Activated B cell treated with CpG ODN at 0.5 μM for 24 hours (primary cell): ENCODE data around the gene MAP7D1. TPM values are rescaled to one million over a fixed set of nuclear protein-coding genes. Genes with fewer than 3 reads are reported as not detected.

Experiments used
- ATAC-seq: fragments of 200-7000 bp; cut with Tn5 transposase; one replicate; pipeline ENCODE4 v1.10.0; 2021; ENCODE audit warnings: low read depth, mild to moderate bottlenecking, moderate library complexity
- CTCF ChIA-PET: fragments of 350-600 bp; sonication (Branson Sonifier 250); formaldehyde crosslinking; loops from one replicate; lab custom pipeline; 2021; ENCODE audit warnings: antibody characterized with exemption; lab: Charles Lee
- POLR2A ChIA-PET: fragments of 350-600 bp; sonication (Branson Sonifier 250); formaldehyde crosslinking; loops from one replicate; lab custom pipeline; 2021; ENCODE audit warnings: antibody characterized with exemption; lab: Charles Lee
- DNase-seq: peaks from one replicate; pipeline ENCODE4 v3.0.0; 2022
- H3K27ac Mint-ChIP-seq: one replicate; pipeline ENCODE4 v1.8.0; 2020; ENCODE audit warnings: mixed read lengths
- H3K27me3 Mint-ChIP-seq: one replicate; pipeline ENCODE4 v1.8.0; 2021; ENCODE audit warnings: mixed read lengths
- H3K36me3 Mint-ChIP-seq: one replicate; pipeline ENCODE4 v1.8.0; 2021; ENCODE audit warnings: low read depth, mixed read lengths
- H3K4me1 Mint-ChIP-seq: one replicate; pipeline ENCODE4 v1.8.0; 2021; ENCODE audit warnings: mixed read lengths
- H3K4me3 Mint-ChIP-seq: one replicate; pipeline ENCODE4 v1.8.0; 2020; ENCODE audit warnings: mild to moderate bottlenecking, mixed read lengths
- H3K9me3 Mint-ChIP-seq: one replicate; pipeline ENCODE4 v1.8.0; 2020; ENCODE audit warnings: mixed read lengths
- intact Hi-C: fragments of 100-400 bp; cut with micrococcal nuclease; formaldehyde crosslinking; loops from one replicate; pipeline ENCODE4 v1.15.1; 2024
- total RNA-seq: library from RNA; stranded (reverse); gene quantifications from 2 replicates; pipeline ENCODE4 v1.2.3, GENCODE V29; 2022
- TF ChIP-seq, protein P1 (sequence below): fragments of 200-600 bp; IDR thresholded peaks from one replicate; pipeline ENCODE4 v1.8.0; 2022; ENCODE audit warnings: antibody characterized with exemption, mild to moderate bottlenecking

The MAP7D1 gene
- total RNA-seq, 1 donor from 2014 or later, result 59.9 TPM

GRCh38 chr1:36144413-36144812 lies 11.5 kb upstream of the MAP7D1 start:
- Mint-ChIP-seq H3K9me3 (no peaks in the 10 kb centered on the region), H3K27me3 (no peaks in the 10 kb centered on the region), H3K27ac (no peak overlapping the region), H3K36me3 (peaks cover 23% of the 10 kb centered on the region), H3K4me1 (peaks cover 35% of the 10 kb centered on the region), H3K4me3 (no peak overlapping the region)
- ATAC-seq (no peak), DNase-seq (no peak)
- ChIA-PET CTCF (interaction anchor here (1.1 to 1.6 kb wide), 2 partner anchors 45 to 46 kb away, joined by 3 read pairs; no protein-coding TSS in a partner anchor), POLR2A (interaction anchor here (0.7 to 2.1 kb wide), 2 partner anchors 38 to 80 kb away, joined by 4 to 8 read pairs; partner anchors contain the start of gene THRAP3)
- intact Hi-C loops, result no loop called here
- TF ChIP-seq, protein P1, sequence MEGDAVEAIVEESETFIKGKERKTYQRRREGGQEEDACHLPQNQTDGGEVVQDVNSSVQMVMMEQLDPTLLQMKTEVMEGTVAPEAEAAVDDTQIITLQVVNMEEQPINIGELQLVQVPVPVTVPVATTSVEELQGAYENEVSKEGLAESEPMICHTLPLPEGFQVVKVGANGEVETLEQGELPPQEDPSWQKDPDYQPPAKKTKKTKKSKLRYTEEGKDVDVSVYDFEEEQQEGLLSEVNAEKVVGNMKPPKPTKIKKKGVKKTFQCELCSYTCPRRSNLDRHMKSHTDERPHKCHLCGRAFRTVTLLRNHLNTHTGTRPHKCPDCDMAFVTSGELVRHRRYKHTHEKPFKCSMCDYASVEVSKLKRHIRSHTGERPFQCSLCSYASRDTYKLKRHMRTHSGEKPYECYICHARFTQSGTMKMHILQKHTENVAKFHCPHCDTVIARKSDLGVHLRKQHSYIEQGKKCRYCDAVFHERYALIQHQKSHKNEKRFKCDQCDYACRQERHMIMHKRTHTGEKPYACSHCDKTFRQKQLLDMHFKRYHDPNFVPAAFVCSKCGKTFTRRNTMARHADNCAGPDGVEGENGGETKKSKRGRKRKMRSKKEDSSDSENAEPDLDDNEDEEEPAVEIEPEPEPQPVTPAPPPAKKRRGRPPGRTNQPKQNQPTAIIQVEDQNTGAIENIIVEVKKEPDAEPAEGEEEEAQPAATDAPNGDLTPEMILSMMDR, result no peak

DNA sequence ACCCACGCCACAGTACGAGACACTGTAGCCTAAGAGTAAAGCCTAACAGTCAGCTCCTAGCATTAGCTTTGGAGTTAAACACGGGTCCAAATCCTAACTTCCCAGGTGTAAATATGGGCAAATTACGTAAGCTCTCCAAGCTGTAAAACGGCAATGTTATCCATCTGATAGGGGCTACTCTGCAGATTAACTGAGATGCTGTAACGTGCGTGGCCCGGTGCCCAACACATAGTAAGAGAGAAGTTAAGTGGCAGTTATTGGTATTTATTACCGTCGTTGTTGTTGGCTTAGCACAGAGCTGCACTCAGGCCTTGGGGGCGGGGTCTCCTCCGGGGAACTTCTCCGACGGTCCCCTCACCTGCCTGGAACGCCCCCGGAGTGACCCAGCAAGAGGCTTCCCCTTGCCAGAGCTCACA lies 7.1 kb upstream of the MAP7D1 start:
- Mint-ChIP-seq H3K4me3 (peak overlapping the region; percentile 94), H3K9me3 (no peaks in the 10 kb centered on the region), H3K36me3 (peaks cover 9% of the 10 kb centered on the region), H3K4me1 (peaks cover 55% of the 10 kb centered on the region), H3K27me3 (no peaks in the 10 kb centered on the region), H3K27ac (peak overlapping the region; percentile 95)
- POLR2A ChIA-PET, result interaction anchor here (0.6 to 6.4 kb wide), 21 partner anchors 12 to 1164 kb away, joined by 3 to 95 read pairs (median 5); partner anchors contain the start of genes LSM10, OSCP1, THRAP3 and ZMYM1
- DNase-seq (no peak), ATAC-seq (peak; percentile 0)
- intact Hi-C loops, result loop anchor here (1.0 to 5.0 kb wide), 10 partner anchors 13 to 315 kb away; partner anchors contain the start of genes ADPRS, MRPS15, STK40 and THRAP3
- CTCF ChIA-PET, result interaction anchor here (0.7 to 4.6 kb wide), 17 partner anchors 13 to 273 kb away, joined by 3 to 115 read pairs (median 6); no protein-coding TSS in a partner anchor
- TF ChIP-seq, protein P1, result no peak

- H3K9me3 Mint-ChIP-seq, result no peaks in the 10 kb centered on the region
- intact Hi-C loops, result loop anchor here (1.0 to 5.0 kb wide), 10 partner anchors 13 to 315 kb away; partner anchors contain the start of genes ADPRS, MRPS15, STK40 and THRAP3
- DNase-seq (peak; percentile 96), ATAC-seq (peak; percentile 89)
- no peaks in the 10 kb centered on the region for H3K27me3 Mint-ChIP-seq
- POLR2A ChIA-PET, result interaction anchor here (0.6 to 6.4 kb wide), 29 partner anchors 12 to 1165 kb away, joined by 3 to 95 read pairs (median 4); partner anchors contain the start of genes AGO3, LSM10, MRPS15 and OSCP1
- TF ChIP-seq, protein P1, result no peak
- H3K27ac Mint-ChIP-seq, result peak within 1 kb of the TSS; percentile 95
- peak within 1 kb of the TSS; percentile 94 for H3K4me3 Mint-ChIP-seq
- peaks cover 55% of the 10 kb centered on the region for H3K4me1 Mint-ChIP-seq
- peaks cover 9% of the 10 kb centered on the region for H3K36me3 Mint-ChIP-seq
- CTCF ChIA-PET, result interaction anchor here (0.6 to 4.6 kb wide), 26 partner anchors 10 to 273 kb away, joined by 3 to 115 read pairs (median 4); partner anchors contain the start of genes LSM10 and THRAP3
Observed at GRCh38 chr1:36149237-36149972, 6.6 kb upstream of the MAP7D1 start, which contains the start of gene TRAPPC3. Gene TRAPPC3, minus strand, starts transcription at chr1:36149486. Its CDS starts 108 bp downstream, at chr1:36149378.

DNA sequence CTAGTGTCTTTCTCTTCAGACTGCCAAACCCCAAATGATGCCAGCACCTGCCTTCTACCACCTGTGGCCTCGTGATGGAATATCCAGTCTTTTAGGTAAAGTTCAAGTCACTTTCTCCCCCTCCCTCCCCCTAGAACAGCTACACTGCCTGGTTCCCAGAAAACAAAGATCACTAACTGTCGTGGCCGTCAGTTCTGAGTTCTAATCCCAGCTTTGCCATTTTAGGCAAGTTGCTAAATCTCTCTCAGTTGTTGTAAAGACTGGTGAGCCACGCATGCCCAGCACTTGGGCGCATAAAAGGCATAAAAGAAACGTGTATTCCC lies 6.0 kb upstream of the MAP7D1 start:
- no peak for DNase-seq
- intact Hi-C loops, result loop anchor here (1.0 to 5.0 kb wide), 10 partner anchors 12 to 314 kb away; partner anchors contain the start of genes ADPRS, MRPS15, STK40 and THRAP3
- POLR2A ChIA-PET, result interaction anchor here (0.6 to 6.4 kb wide), 26 partner anchors 11 to 551 kb away, joined by 3 to 95 read pairs (median 5); partner anchors contain the start of genes LSM10, MRPS15, OSCP1 and THRAP3

More for the DNA sequence above, 6.0 kb upstream of the MAP7D1 start:
- Mint-ChIP-seq H3K27ac (peak overlapping the region; percentile 95), H3K9me3 (no peaks in the 10 kb centered on the region), H3K4me3 (peak overlapping the region; percentile 94), H3K27me3 (no peaks in the 10 kb centered on the region), H3K4me1 (peaks cover 59% of the 10 kb centered on the region), H3K36me3 (peaks cover 7% of the 10 kb centered on the region)
- no peak for ATAC-seq
- CTCF ChIA-PET, result interaction anchor here (0.6 to 4.6 kb wide), 22 partner anchors 10 to 272 kb away, joined by 3 to 115 read pairs (median 4); partner anchors contain the start of genes LSM10 and THRAP3
- TF ChIP-seq, protein P1, result no peak
